Measurements from ENCODE around the gene MYCBP.
"Not testable (repeated sequence)": the region's sequence is repeated elsewhere in the genome, so short reads cannot be mapped to it uniquely, and the experiment has no call there.

Gene MYCBP

GRCh38 chr1:38846210-38846609 lies 26.9 kb downstream of the MYCBP start:
- no peak for TF ChIP-seq CTCF (IDR thresholded peaks at IDR 0.05; ENCODE audit: extremely low read depth, missing control alignments)

GRCh38 chr1:38845088-38845487 lies 28.1 kb downstream of the MYCBP start:
- not testable (repeated sequence) for DNase-seq (ENCODE audit: low spot score)

More at GRCh38 chr1:38846210-38846609, 26.9 kb downstream of the MYCBP start:
- no peak for DNase-seq (ENCODE audit: low spot score)

- no peak for TF ChIP-seq CTCF (IDR thresholded peaks at IDR 0.05; ENCODE audit: extremely low read depth, missing control alignments)
- no peak for DNase-seq (ENCODE audit: low spot score)
These were observed 32.9 kb downstream of the MYCBP start for GRCh38 chr1:38840281-38840680.

GRCh38 chr1:38839363-38839762 lies 33.8 kb downstream of the MYCBP start:
- TF ChIP-seq CTCF (IDR thresholded peaks at IDR 0.05; ENCODE audit: extremely low read depth, missing control alignments) = no peak
- DNase-seq (ENCODE audit: low spot score) = no peak

- not testable (repeated sequence) for DNase-seq (ENCODE audit: low spot score)
These were observed 36.8 kb downstream of the MYCBP start for GRCh38 chr1:38836316-38836715.

- DNase-seq (ENCODE audit: low spot score) = peak; percentile 66
- TF ChIP-seq CTCF (IDR thresholded peaks at IDR 0.05; ENCODE audit: extremely low read depth, missing control alignments) = peak; percentile 77
These were observed 38.0 kb downstream of the MYCBP start for GRCh38 chr1:38834937-38835827.

GRCh38 chr1:38834221-38834782 lies 38.8 kb downstream of the MYCBP start:
- TF ChIP-seq CTCF (IDR thresholded peaks at IDR 0.05; ENCODE audit: extremely low read depth, missing control alignments) = no peak
- no peak for DNase-seq (ENCODE audit: low spot score)

GRCh38 chr1:38833146-38833545 lies 40.0 kb downstream of the MYCBP start:
- no peak for TF ChIP-seq CTCF (IDR thresholded peaks at IDR 0.05; ENCODE audit: extremely low read depth, missing control alignments)
- no peak for DNase-seq (ENCODE audit: low spot score)

Measured in GM20000 (cell line).